Activated T-cell treated with anti-CD3 and anti-CD28 coated beads, Interleukin-2, amount 50 U/mL, for 4 hours (primary cell): ENCODE measurements around the gene OR2J2. TPM values are rescaled to one million over a fixed set of nuclear protein-coding genes. Genes with fewer than 3 reads are reported as not detected.
"Not testable (repeated sequence)": the region's sequence is repeated elsewhere in the genome, so short reads cannot be mapped to it uniquely, and the experiment has no call there.

Experiments
- ATAC-seq, 2 donors: fragments of 200-7000 bp; cut with Tn5 transposase; one replicate each; pipeline ENCODE4 v1.10.0; 2021
- DNase-seq: peaks from one replicate; pipeline ENCODE4 v3.0.0-alpha.2; 2020
- H3K27me3 Mint-ChIP-seq: one replicate; pipeline ENCODE4 v1.8.0; 2021; ENCODE audit warnings: low read depth, mixed read lengths
- H3K36me3 Mint-ChIP-seq: one replicate; pipeline ENCODE4 v1.8.0; 2022; ENCODE audit warnings: mixed read lengths; ENCODE audit not compliant: insufficient read depth
- H3K4me1 Mint-ChIP-seq: one replicate; pipeline ENCODE4 v1.8.0; 2021; ENCODE audit warnings: low read depth, mixed read lengths
- H3K4me3 Mint-ChIP-seq: one replicate; pipeline ENCODE4 v1.8.0; 2021; ENCODE audit warnings: mild to moderate bottlenecking, moderate library complexity, mixed read lengths
- H3K9me3 Mint-ChIP-seq: one replicate; pipeline ENCODE4 v1.8.0; 2021; ENCODE audit warnings: mixed read lengths
- total RNA-seq, 3 donors: library from RNA; stranded (reverse); gene quantifications; one replicate each; pipeline ENCODE4 v1.2.1, GENCODE V29; 2021

Gene OR2J2
- total RNA-seq = not detected

DNA sequence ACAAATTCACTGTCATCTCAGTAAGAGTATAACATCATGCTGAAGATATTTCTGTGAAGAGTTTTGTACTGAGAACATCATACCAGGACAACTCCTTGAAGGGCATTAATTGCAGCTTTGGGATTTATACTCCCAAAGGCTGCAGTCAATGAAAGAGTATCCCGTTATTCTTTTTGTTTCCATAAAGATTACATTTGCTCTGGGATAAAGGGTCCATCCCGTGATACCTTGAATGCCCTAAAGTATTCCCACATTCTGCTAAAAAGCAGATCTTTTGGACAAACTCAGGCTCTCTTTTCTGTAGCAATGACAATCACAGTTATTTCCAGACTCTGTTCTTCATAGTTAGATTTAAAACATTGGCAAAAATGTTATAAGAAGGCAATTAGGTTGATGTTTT is at the start of gene OR2J2:
OR2J2 (plus strand) TSS at position 301 of the 400 bp plus-strand sequence. CDS start 2,729 bp downstream, outside the sequence.
- H3K36me3 Mint-ChIP-seq, ATAC-seq, H3K4me1 Mint-ChIP-seq, H3K9me3 Mint-ChIP-seq, DNase-seq, H3K4me3 Mint-ChIP-seq: not testable (repeated sequence)
- peaks cover 11% of the 10 kb centered on the region for H3K27me3 Mint-ChIP-seq

- Mint-ChIP-seq H3K9me3 (no peaks in the 10 kb centered on the region), H3K27me3 (peaks cover 21% of the 10 kb centered on the region), H3K36me3 (no peaks in the 10 kb centered on the region), H3K4me3 (no peak overlapping the region), H3K4me1 (no peaks in the 10 kb centered on the region)
- no peak for ATAC-seq
- no peak for DNase-seq
These were observed 41.2 kb upstream of the OR2J2 start for GRCh38 chr6:29129326-29130012.

DNA sequence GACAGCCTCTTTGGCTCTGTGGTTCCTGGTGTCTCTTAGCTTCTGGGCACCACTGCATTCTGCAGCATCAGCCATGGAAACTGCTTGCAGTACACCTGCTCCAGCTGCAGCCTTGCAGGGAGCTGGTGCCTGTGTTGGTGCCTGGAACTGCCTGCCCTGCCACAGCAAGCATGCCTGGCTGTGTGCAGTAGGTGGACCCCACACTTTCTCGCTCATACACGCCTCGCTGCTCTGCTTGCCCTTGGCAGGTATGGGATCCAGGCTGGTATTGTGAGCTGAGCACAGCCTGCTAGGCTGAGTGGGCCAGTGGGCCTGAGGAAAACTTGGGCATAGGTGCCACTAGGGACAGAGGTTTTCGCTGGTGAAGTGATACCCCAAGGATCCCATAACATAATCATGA is 40.1 kb upstream of the OR2J2 start:
- ATAC-seq (no peak), DNase-seq (no peak)
- Mint-ChIP-seq H3K27me3 (peaks cover 23% of the 10 kb centered on the region), H3K36me3 (no peaks in the 10 kb centered on the region), H3K9me3 (no peaks in the 10 kb centered on the region), H3K4me1 (no peaks in the 10 kb centered on the region), H3K4me3 (no peak overlapping the region)

DNA sequence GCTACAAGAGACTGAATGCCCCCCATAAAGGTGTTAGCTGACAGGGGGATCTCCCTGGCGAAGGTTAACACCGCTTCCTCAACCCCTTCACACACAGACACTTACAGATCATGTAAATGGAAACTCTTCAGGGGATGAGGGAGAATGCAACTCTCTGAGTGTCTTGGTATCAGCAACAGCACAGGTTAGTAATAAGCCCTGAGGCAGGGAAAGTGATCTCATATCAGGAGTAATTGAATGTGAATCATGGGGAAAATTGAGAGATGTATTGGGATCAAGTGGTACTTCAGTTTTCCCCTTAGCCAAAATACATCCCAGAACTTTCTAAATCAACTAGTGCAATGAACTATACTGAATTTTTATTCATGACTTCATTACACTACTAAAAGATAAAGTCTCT is 39.0 kb upstream of the OR2J2 start:
- DNase-seq = no peak
- Mint-ChIP-seq H3K36me3 (no peaks in the 10 kb centered on the region), H3K4me1 (no peaks in the 10 kb centered on the region), H3K9me3 (no peaks in the 10 kb centered on the region), H3K4me3 (no peak overlapping the region), H3K27me3 (peaks cover 24% of the 10 kb centered on the region)
- no peak for ATAC-seq

DNA sequence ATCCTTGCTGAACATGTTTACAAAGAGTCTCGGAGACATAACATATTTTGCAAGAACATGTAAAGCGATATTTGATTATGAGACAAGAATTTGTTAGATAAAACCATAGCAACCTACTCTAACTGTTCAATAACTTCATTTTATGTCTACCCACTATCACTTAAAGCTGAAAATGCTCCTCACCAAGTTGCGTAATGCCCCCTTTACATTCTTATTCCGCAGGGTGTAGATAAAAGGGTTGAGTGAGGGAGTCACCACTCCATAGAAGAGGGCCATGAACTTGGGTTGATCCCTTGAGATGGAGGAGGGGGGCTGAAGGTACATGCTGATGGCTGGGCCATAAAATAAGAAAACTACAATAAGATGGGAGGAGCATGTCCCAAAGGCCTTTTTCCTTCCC is 33.0 kb upstream of the OR2J2 start:
- Mint-ChIP-seq H3K9me3 (no peaks in the 10 kb centered on the region), H3K4me1 (no peaks in the 10 kb centered on the region), H3K36me3 (no peaks in the 10 kb centered on the region), H3K27me3 (peaks cover 24% of the 10 kb centered on the region), H3K4me3 (no peak overlapping the region)
- ATAC-seq (no peak), DNase-seq (no peak)

- Mint-ChIP-seq H3K9me3 (no peaks in the 10 kb centered on the region), H3K27me3 (peaks cover 13% of the 10 kb centered on the region), H3K4me1 (no peaks in the 10 kb centered on the region), H3K36me3 (no peaks in the 10 kb centered on the region), H3K4me3 (no peak overlapping the region)
- ATAC-seq (no peak), DNase-seq (no peak)
These were observed 29.1 kb upstream of the OR2J2 start for GRCh38 chr6:29141606-29142005.

DNA sequence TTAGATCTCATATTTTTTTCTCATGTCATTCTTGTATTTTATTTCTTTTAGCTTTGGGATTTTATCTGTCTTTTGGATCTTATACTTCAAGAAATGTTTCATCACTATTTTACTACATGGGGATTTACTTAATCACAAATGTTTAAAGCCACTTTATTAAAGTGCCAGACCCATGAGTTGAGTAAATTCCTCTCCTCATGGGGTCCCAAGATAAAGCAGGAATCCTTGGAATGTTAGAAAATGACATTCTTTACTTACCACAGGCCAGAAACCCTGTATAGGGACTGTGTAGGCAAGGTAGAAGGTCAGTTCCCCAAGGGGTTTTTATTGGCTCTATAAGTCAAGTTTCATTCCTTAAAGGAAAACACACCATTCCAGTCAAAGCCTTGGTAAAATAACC is 28.4 kb upstream of the OR2J2 start:
- no peak overlapping the region for H3K4me3 Mint-ChIP-seq
- no peaks in the 10 kb centered on the region for H3K36me3 Mint-ChIP-seq
- no peaks in the 10 kb centered on the region for H3K4me1 Mint-ChIP-seq
- no peak for ATAC-seq
- no peaks in the 10 kb centered on the region for H3K9me3 Mint-ChIP-seq
- H3K27me3 Mint-ChIP-seq = peaks cover 13% of the 10 kb centered on the region
- DNase-seq = no peak

GRCh38 chr6:29146179-29146578 is 24.5 kb upstream of the OR2J2 start:
- H3K9me3 Mint-ChIP-seq = peaks cover 5% of the 10 kb centered on the region
- peaks cover 18% of the 10 kb centered on the region for H3K27me3 Mint-ChIP-seq
- H3K4me3 Mint-ChIP-seq = no peak overlapping the region
- DNase-seq = no peak
- ATAC-seq = no peak
- H3K4me1 Mint-ChIP-seq = no peaks in the 10 kb centered on the region
- H3K36me3 Mint-ChIP-seq = no peaks in the 10 kb centered on the region

- H3K4me1 Mint-ChIP-seq = no peaks in the 10 kb centered on the region
- ATAC-seq (no peak), DNase-seq (no peak)
- peaks cover 5% of the 10 kb centered on the region for H3K9me3 Mint-ChIP-seq
- no peak overlapping the region for H3K4me3 Mint-ChIP-seq
- no peaks in the 10 kb centered on the region for H3K36me3 Mint-ChIP-seq
- H3K27me3 Mint-ChIP-seq = peaks cover 24% of the 10 kb centered on the region
These were observed 23.6 kb upstream of the OR2J2 start for GRCh38 chr6:29147074-29147473.

GRCh38 chr6:29149444-29149843 is 21.3 kb upstream of the OR2J2 start:
- not testable (repeated sequence) for H3K9me3 Mint-ChIP-seq, ATAC-seq, DNase-seq, H3K4me3 Mint-ChIP-seq, H3K36me3 Mint-ChIP-seq, H3K4me1 Mint-ChIP-seq
- peaks cover 32% of the 10 kb centered on the region for H3K27me3 Mint-ChIP-seq

DNA sequence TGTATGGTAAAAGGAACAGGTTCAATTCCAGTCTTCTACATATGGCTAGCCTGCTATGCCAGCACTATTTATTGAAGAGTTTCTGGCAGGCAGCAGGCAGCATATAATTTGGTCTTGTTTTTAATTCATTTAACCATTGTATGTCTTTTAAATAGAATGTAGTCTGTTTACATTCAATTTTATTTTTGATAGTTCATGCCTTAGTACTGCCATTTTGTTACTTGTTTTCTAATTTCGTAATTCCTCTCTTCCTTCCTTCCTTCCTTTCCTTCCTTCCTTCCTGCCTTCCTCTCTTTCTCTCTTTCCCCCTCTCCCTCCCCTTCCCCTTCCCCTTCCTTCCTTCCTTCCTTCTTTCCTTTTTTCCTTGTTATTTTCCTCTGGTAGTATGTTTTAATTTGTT is 17.6 kb upstream of the OR2J2 start:
- no peak for ATAC-seq
- no peak for DNase-seq
- no peaks in the 10 kb centered on the region for H3K4me1 Mint-ChIP-seq
- H3K4me3 Mint-ChIP-seq = no peak overlapping the region
- H3K27me3 Mint-ChIP-seq = peaks cover 42% of the 10 kb centered on the region
- no peaks in the 10 kb centered on the region for H3K36me3 Mint-ChIP-seq
- peaks cover 5% of the 10 kb centered on the region for H3K9me3 Mint-ChIP-seq

- DNase-seq, H3K4me3 Mint-ChIP-seq, H3K9me3 Mint-ChIP-seq, H3K36me3 Mint-ChIP-seq, ATAC-seq, H3K4me1 Mint-ChIP-seq: not testable (repeated sequence)
- peaks cover 34% of the 10 kb centered on the region for H3K27me3 Mint-ChIP-seq
These were observed 15.5 kb upstream of the OR2J2 start for GRCh38 chr6:29155182-29155581.

DNA sequence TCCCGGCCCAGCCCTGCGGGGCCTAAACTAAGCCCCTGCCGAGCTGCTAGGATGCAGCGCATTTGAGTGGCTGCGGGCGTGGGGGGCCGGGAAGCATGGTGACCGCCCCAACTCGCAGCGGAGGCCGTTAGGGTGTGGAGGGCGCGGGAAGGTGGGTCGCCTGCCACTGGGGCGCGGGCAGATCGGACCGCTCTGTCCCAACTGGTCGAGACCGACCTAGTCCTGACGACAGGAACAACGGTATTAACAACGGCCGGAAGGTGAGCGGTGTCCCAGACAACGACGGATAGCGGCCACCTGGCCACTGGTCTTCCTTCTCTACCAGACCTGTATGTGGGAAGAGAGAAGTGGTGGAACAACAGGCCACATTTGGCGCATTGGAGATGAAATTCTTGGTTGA is 10.8 kb upstream of the OR2J2 start:
- H3K4me1 Mint-ChIP-seq, H3K36me3 Mint-ChIP-seq, ATAC-seq, DNase-seq, H3K9me3 Mint-ChIP-seq, H3K4me3 Mint-ChIP-seq: not testable (repeated sequence)
- H3K27me3 Mint-ChIP-seq = peaks cover 24% of the 10 kb centered on the region

DNA sequence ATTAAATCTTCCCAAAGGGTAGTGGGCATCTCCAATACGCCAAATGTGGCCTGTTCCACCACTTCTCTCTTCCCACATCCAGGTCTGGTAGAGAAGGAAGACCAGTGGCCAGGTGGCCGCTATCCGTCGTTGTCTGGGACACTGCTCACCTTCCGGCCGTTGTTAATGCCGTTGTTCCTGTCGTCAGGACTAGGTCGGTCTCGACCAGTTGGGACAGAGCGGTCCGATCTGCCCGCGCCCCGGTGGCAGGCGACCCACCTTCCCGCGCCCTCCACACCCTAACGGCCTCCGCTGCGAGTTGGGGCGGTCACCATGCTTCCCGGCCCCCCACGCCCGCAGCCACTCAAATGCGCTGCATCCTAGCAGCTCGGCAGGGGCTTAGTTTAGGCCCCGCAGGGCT is 5.1 kb upstream of the OR2J2 start:
- not testable (repeated sequence) for ATAC-seq, DNase-seq, H3K4me1 Mint-ChIP-seq, H3K9me3 Mint-ChIP-seq, H3K36me3 Mint-ChIP-seq, H3K4me3 Mint-ChIP-seq
- peaks cover 20% of the 10 kb centered on the region for H3K27me3 Mint-ChIP-seq

- Mint-ChIP-seq H3K36me3 (no peaks in the 10 kb centered on the region), H3K4me3 (no peak overlapping the region), H3K27me3 (peaks cover 9% of the 10 kb centered on the region), H3K4me1 (no peaks in the 10 kb centered on the region), H3K9me3 (no peaks in the 10 kb centered on the region)
- DNase-seq = no peak
- no peak for ATAC-seq
These were observed 1.0 kb downstream of the OR2J2 start for GRCh38 chr6:29171736-29172135.
